ENCODE results near the gene AKAP6. TPM values are rescaled to one million over a fixed set of nuclear protein-coding genes. Genes with fewer than 3 reads are reported as not detected.

The AKAP6 gene
- total RNA-seq, 1 experiment from 2014 or later: 2.3 TPM

GRCh38 chr14:32633930-32634329 is 304.8 kb downstream of the AKAP6 start:
- H3K9me3 Mint-ChIP-seq (ENCODE audit: unreplicated experiment): no peaks in the 10 kb centered on the region
- no peaks in the 10 kb centered on the region for H3K27me3 Mint-ChIP-seq (ENCODE audit: insufficient read depth, unreplicated experiment)
- TF ChIP-seq CTCF (IDR thresholded peaks at IDR 0.05; ENCODE audit: unreplicated experiment): no peak
- H3K27ac Mint-ChIP-seq (ENCODE audit: low read depth, unreplicated experiment): no peak overlapping the region
- BruUV-seq (replicated peaks): no TSS peak
- ChIA-PET CTCF (interaction anchor here (0.7 kb wide), 1 partner anchor 293 kb away, joined by 5 read pairs; no protein-coding TSS in a partner anchor), POLR2A (interaction anchor here (0.7 to 0.9 kb wide), 2 partner anchors 9 to 1436 kb away, joined by 3 read pairs; no protein-coding TSS in a partner anchor)
- intact Hi-C loops (cut with micrococcal nuclease): no loop called here
- H3K4me1 Mint-ChIP-seq (ENCODE audit: insufficient read depth, unreplicated experiment): peaks cover 9% of the 10 kb centered on the region
- H3K4me3 Mint-ChIP-seq (ENCODE audit: unreplicated experiment): no peak overlapping the region
- no peaks in the 10 kb centered on the region for H3K36me3 Mint-ChIP-seq (ENCODE audit: insufficient read depth, unreplicated experiment)
- no peak for DNase-seq (ENCODE audit: unreplicated experiment)

DNA sequence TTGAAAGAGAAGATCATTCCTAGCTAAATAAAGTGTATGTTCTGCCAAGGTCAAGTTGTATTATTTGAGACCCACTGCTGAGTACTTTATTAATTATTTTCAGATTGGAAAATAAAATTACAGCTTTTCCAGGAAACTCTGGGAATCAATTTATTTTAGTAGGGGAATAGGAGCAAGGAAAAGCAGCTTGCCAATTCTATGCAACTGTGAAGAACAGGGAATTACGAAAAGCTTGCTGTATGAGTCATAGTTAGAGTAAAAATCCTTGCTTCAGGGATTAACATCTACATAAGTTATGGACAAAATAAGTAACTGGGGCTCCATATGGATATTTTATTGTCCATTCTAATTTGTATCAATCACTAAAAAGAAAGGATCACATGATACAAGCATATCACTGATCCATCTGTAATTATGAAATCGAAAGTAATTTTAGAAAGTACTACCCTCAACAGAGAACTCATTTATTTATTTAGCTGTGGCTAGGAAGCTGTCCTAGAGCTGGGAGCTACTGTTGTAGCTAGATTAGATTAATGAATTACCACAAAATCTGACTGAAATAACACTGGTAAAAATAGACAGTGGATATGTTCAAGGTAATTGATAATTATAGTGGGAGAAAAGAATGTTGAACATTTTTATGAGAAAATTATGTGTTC is 306.1 kb downstream of the AKAP6 start:
- TF ChIP-seq CTCF (IDR thresholded peaks at IDR 0.05; ENCODE audit: unreplicated experiment): no peak
- no peaks in the 10 kb centered on the region for H3K27me3 Mint-ChIP-seq (ENCODE audit: insufficient read depth, unreplicated experiment)
- no TSS peak for BruUV-seq (replicated peaks)
- H3K36me3 Mint-ChIP-seq (ENCODE audit: insufficient read depth, unreplicated experiment): no peaks in the 10 kb centered on the region
- ChIA-PET CTCF (interaction anchor here (1.4 kb wide), 1 partner anchor 1158 kb away, joined by 3 read pairs; no protein-coding TSS in a partner anchor), POLR2A (interaction anchor here (0.8 kb wide), 1 partner anchor 9 kb away, joined by 3 read pairs; no protein-coding TSS in a partner anchor)
- no peak overlapping the region for H3K4me3 Mint-ChIP-seq (ENCODE audit: unreplicated experiment)
- peak overlapping the region; percentile 24 for H3K27ac Mint-ChIP-seq (ENCODE audit: low read depth, unreplicated experiment)
- H3K4me1 Mint-ChIP-seq (ENCODE audit: insufficient read depth, unreplicated experiment): peaks cover 9% of the 10 kb centered on the region
- intact Hi-C loops (cut with micrococcal nuclease): no loop called here
- H3K9me3 Mint-ChIP-seq (ENCODE audit: unreplicated experiment): no peaks in the 10 kb centered on the region
- peak; percentile 59 for DNase-seq (ENCODE audit: unreplicated experiment)

- intact Hi-C loops (cut with micrococcal nuclease): no loop called here
- ChIA-PET CTCF (no interaction called here), POLR2A (no interaction called here)
- no peak overlapping the region for H3K4me3 Mint-ChIP-seq (ENCODE audit: unreplicated experiment)
- no peak for TF ChIP-seq CTCF (IDR thresholded peaks at IDR 0.05; ENCODE audit: unreplicated experiment)
- H3K4me1 Mint-ChIP-seq (ENCODE audit: insufficient read depth, unreplicated experiment): peaks cover 9% of the 10 kb centered on the region
- BruUV-seq (replicated peaks): no TSS peak
- no peak for DNase-seq (ENCODE audit: unreplicated experiment)
- H3K36me3 Mint-ChIP-seq (ENCODE audit: insufficient read depth, unreplicated experiment): no peaks in the 10 kb centered on the region
- peaks cover 7% of the 10 kb centered on the region for H3K9me3 Mint-ChIP-seq (ENCODE audit: unreplicated experiment)
- H3K27me3 Mint-ChIP-seq (ENCODE audit: insufficient read depth, unreplicated experiment): no peaks in the 10 kb centered on the region
- no peak overlapping the region for H3K27ac Mint-ChIP-seq (ENCODE audit: low read depth, unreplicated experiment)
Observed at GRCh38 chr14:32637582-32637981, 308.5 kb downstream of the AKAP6 start.

GRCh38 chr14:32639208-32639607 is 310.1 kb downstream of the AKAP6 start:
- peaks cover 9% of the 10 kb centered on the region for H3K4me1 Mint-ChIP-seq (ENCODE audit: insufficient read depth, unreplicated experiment)
- BruUV-seq (replicated peaks): no TSS peak
- ChIA-PET CTCF (no interaction called here), POLR2A (interaction anchor here (1.0 kb wide), 1 partner anchor 9 kb away, joined by 3 read pairs; no protein-coding TSS in a partner anchor)
- TF ChIP-seq CTCF (IDR thresholded peaks at IDR 0.05; ENCODE audit: unreplicated experiment): no peak
- DNase-seq (ENCODE audit: unreplicated experiment): no peak
- intact Hi-C loops (cut with micrococcal nuclease): no loop called here
- H3K27ac Mint-ChIP-seq (ENCODE audit: low read depth, unreplicated experiment): no peak overlapping the region
- no peak overlapping the region for H3K4me3 Mint-ChIP-seq (ENCODE audit: unreplicated experiment)
- H3K9me3 Mint-ChIP-seq (ENCODE audit: unreplicated experiment): peaks cover 7% of the 10 kb centered on the region
- no peaks in the 10 kb centered on the region for H3K27me3 Mint-ChIP-seq (ENCODE audit: insufficient read depth, unreplicated experiment)
- no peaks in the 10 kb centered on the region for H3K36me3 Mint-ChIP-seq (ENCODE audit: insufficient read depth, unreplicated experiment)
